ENCODE results near the gene CCKAR.
"Not testable (repeated sequence)": the region's sequence is repeated elsewhere in the genome, so short reads cannot be mapped to it uniquely, and the experiment has no call there.

CCKAR gene

GRCh38 chr4:26490111-26490959, at the start of gene CCKAR:
Gene CCKAR (minus strand): TSS chr4:26490484. CDS start chr4:26490267, 217 bp downstream.
- DNase-seq (ENCODE audit: low spot score): no peak

GRCh38 chr4:26533685-26534084, 43.4 kb upstream of the CCKAR start:
- DNase-seq (ENCODE audit: low spot score): no peak

DNA sequence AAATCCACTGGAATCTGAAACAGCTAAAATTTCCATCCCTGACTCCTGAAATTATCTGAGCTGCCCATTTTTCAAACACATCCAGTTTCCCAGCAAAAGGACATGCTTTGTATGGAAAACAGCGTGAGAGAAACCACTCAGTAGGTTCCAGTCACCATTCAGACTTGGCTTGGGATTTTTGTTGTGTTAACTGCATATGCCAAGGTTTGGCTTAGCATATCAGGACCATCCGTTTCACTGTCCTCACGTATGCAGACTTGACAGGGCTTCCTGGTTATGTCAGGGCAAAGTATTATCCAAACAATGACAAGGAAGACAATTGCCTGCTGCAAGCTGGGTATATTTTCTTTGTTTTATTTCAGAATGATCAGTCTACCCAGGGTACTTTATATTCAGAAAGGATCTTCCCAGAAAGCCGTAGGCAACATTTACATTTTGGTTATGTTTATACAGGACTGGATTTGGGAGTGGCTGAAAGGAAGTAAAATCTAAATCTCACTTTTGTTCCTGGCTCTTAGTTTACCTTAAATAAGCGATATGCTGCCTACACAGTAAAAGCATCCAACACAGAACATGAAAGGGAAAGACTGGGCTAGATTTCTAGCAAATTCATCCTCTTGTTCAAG, 41.3 kb upstream of the CCKAR start:
- DNase-seq (ENCODE audit: low spot score): no peak

GRCh38 chr4:26530099-26530498, 39.8 kb upstream of the CCKAR start:
- no peak for DNase-seq (ENCODE audit: low spot score)

- no peak for DNase-seq (ENCODE audit: low spot score)
Measured at GRCh38 chr4:26529479-26529878, 39.2 kb upstream of the CCKAR start.

DNA sequence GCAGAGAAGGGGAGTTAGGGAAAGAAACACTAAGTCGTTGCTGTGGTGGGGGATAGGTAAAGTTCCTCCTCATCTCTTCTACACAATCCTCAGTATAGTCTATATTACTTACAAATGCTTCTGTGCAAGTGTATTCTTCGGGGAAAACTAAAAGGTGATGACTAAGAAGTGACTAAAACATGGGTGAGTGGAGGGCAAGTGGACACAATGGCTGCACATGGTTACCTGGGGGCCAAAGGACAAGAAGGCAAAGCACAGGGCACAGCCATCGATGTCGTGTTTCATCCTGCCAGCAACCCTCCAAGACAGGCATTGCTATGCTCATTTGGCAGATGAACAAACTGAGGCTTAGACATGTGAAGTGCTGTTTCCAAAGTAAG, 35.5 kb upstream of the CCKAR start:
- no peak for DNase-seq (ENCODE audit: low spot score)

GRCh38 chr4:26525136-26525770, 35.0 kb upstream of the CCKAR start:
- peak; percentile 70 for DNase-seq (ENCODE audit: low spot score)

DNA sequence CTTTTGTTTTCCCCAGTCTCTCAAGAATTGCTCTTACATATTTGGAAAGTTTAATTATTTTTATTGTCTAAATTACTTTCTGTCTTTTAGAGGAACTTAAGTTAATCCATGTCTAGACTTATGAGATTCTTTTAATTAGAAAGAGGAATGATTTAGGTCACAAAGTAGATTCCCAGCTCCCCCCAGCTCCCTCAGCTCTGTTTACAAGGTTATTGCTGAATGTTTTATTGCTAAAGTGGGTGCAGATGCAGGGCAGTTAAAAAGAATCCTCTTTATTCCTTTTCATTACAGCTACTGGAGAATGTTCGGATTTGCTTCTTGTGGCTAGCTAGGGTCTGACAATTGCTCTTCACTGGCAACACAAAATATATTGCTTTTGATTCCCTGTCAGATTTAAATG, 33.7 kb upstream of the CCKAR start:
- no peak for DNase-seq (ENCODE audit: low spot score)

DNA sequence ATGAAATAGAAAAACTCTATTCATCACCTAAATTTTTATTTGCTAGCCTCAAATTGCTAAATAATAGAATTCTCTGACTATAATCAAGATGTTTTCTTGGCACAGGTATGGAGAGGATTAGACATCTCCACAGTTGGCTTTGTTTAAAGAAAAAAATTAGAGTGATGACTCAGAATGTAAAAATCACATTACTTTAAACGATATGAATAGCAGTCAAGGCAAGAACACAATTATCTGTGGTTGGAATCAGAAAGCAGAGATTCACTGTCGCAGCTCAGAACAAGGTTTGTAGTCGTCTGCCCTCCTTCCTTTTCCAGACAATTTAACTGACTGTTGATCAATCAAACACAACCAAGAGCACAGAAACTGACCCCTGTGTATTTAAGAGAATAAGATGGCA, 32.2 kb upstream of the CCKAR start:
- DNase-seq (ENCODE audit: low spot score): peak; percentile 55

GRCh38 chr4:26520728-26521450, 30.6 kb upstream of the CCKAR start:
- DNase-seq (ENCODE audit: low spot score): no peak

GRCh38 chr4:26515936-26516335, 25.7 kb upstream of the CCKAR start:
- no peak for DNase-seq (ENCODE audit: low spot score)

- DNase-seq (ENCODE audit: low spot score): no peak
Measured at GRCh38 chr4:26510334-26510964, 20.2 kb upstream of the CCKAR start.

- peak; percentile 28 for DNase-seq (ENCODE audit: low spot score)
Measured at GRCh38 chr4:26509681-26510333, 19.5 kb upstream of the CCKAR start.

DNA sequence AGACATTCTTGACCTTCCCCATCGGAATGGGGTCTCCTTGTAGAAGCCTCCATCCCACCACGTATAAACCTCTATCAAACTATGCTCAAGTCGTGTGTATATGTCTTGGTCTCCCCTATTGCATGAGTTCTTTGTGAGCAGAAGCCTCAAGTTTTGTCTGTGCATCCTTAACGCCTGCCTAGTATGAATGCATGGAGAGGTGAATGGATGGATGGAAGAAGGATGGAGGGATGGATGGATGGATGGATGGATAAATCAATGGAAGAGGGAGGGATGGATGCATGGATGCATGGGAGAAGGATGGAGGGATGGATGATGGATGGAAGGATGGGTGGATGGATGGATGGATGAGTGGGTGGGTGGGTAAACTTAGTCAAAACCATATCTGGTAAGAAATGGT, 17.0 kb upstream of the CCKAR start:
- no peak for DNase-seq (ENCODE audit: low spot score)

DNA sequence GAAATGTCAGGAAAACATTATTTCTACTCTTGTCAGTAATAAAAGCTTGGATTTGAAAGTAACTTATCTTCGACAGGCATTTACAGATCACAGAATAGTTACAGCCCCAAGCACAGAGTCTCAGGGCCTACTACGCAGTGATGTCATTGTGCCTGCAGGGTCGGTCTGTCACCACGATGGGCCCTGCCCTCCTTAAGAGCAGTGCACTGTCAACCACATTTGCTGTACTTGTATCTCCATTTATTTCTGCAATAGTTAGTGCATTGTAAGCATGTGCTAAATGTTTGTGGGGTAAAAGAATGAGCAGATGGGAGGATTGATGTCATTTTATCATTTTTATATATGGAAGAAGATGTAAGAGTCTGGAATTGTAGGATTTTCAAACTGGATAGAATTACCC, 13.6 kb upstream of the CCKAR start:
- no peak for DNase-seq (ENCODE audit: low spot score)

DNA sequence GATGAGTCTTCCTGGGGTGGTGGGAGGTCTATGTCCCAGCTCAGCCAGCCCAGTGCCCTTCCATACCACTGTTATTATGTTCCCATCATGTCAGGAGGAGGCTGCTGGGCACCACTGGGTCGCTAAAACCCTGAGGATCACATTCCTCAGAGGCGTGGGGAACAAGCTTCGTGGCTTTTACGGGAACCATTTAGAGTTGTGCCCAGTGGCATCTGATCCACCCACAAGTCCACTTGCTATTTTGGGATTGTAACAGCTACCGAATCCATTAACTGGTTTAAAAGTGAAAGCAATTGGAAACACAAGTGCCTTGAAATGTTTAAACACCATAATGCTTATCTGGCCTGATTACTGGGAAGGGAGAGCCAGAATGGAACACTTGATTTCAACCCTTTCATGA, 13.1 kb upstream of the CCKAR start:
- no peak for DNase-seq (ENCODE audit: low spot score)

- not testable (repeated sequence) for DNase-seq (ENCODE audit: low spot score)
Measured at GRCh38 chr4:26500565-26500999, 10.3 kb upstream of the CCKAR start.

- DNase-seq (ENCODE audit: low spot score): peak; percentile 52
Measured at GRCh38 chr4:26496207-26496783, 6.0 kb upstream of the CCKAR start.

DNA sequence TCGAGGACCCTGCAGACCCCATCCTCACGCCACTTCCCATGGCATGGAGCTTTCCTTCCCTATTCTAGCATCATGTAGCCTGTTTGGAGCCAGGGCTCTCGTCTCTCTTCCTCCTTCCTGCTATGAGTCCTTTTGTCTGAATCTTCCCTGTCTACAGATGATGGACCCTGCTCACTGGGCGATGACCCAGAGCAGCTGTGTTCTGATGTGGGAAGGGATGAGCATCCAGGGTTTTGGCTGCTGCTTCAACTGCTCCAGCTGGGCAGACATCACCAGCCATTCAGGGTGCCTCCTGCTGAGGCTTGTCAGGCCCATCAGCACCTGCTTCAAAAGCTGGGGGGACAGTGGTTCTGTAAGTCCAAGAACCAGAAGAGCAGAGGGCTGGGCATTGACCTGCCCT, 3.2 kb upstream of the CCKAR start:
- DNase-seq (ENCODE audit: low spot score): no peak

- DNase-seq (ENCODE audit: low spot score): no peak
Measured at GRCh38 chr4:26491449-26492170, 1.3 kb upstream of the CCKAR start.

- DNase-seq (ENCODE audit: low spot score): no peak
Measured at GRCh38 chr4:26490960-26491284, 638 bp upstream of the CCKAR start.

Measured in GM03348 (cell line).